GM18499 (cell line): Measurements from ENCODE around the gene PREPL.
"Not testable (repeated sequence)": the region's sequence is repeated elsewhere in the genome, so short reads cannot be mapped to it uniquely, and the experiment has no call there.

Source experiments
- ATAC-seq: cut with Tn5 transposase; IDR thresholded peaks from one replicate; pipeline ENCODE4 v1.9.1; 2021; ENCODE audit warnings: moderate number of reproducible peaks; ENCODE audit not compliant: insufficient read depth, unreplicated experiment

Gene PREPL

DNA sequence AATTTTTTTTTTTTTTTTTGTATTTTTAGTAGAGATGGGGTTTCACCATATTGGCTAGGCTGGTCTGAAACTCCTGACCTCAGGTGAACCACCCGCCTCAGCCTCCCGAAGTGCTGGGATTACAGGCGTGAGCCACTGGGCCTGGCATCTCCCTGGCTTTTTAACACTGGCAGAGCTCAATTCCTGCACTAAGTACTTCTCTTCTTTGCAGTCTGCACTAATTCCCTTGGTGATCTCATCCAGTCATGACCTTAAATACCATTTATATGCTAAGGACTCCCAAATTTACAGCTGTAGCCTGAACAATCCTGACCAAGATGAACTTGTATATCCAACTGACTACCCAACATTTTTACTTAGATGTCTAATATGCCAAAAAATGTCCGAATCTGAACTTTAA is 10.2 kb downstream of the PREPL start:
- no peak for ATAC-seq

DNA sequence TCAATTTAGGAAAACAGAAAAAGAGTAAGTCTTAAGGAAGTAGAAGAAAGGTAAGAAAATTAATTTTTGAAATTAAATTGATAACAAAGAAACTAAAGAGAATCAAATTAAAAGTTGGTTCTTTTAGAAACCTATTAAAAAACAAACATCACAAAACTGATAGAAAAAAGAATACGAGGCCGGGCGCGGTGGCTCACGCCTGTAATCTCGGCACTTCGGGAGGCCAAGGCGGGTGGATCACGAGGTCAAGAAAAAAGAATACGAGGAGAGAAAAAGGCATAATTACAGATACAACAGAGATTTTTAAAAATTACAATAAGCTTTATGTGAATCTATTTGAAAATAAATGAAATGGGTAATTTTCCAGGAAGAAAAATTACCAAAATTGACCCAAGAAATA is 11.8 kb downstream of the PREPL start:
- no peak for ATAC-seq

DNA sequence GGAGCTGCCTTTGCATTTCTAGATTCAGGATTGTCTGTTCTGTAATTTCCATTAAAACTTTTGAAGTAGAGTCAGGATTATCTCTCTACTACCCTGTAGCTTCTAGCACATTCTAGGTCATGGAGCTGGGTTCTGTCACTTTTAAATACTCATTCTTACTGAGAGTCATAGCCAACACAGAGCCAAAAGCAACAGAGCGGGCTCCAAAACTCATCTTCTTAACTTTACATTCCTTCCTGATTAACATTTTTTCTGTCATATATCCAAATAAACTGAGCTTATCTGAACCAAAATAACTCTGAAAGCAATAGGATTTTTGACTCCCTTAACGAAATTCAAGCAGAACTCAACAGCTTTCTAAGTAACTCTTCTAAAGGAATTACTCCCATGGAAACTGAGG is 12.9 kb downstream of the PREPL start:
- ATAC-seq: no peak

DNA sequence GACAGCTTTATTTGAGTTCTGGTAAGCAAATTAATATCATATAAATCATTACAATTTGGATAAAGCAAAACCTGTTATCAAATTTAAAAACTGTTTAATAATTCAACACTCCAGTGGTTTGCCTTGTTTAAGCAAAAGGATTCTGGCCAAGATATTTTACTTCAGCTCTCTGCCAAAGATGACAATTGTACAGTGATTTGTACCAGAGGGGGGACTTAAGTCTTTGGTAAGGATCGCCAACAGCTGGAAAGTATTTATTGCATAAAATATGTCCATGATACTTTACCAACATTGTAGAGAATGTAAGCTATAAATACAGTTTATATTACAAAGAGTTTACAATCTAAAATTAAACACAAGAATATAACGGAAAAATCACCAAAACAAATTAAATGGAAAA is 13.8 kb downstream of the PREPL start:
- no peak for ATAC-seq

DNA sequence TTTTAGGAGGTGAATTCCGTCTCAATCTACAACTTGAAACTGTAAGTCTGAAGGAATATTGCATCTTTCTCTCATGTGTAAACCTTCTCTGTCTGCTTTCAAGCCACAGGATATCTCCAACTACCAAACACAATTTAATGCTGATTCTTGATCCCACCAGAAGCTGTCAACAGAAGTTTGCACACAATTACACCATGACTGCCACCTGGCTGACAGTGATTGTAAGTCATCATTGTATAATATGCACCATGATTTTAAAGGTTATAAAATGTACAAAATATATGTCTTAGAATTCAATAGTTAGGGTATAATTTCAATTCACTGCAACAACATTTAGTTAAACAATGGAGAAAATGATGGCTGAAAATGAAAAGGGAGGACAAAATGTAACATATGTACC is 18.4 kb downstream of the PREPL start:
- ATAC-seq: no peak

DNA sequence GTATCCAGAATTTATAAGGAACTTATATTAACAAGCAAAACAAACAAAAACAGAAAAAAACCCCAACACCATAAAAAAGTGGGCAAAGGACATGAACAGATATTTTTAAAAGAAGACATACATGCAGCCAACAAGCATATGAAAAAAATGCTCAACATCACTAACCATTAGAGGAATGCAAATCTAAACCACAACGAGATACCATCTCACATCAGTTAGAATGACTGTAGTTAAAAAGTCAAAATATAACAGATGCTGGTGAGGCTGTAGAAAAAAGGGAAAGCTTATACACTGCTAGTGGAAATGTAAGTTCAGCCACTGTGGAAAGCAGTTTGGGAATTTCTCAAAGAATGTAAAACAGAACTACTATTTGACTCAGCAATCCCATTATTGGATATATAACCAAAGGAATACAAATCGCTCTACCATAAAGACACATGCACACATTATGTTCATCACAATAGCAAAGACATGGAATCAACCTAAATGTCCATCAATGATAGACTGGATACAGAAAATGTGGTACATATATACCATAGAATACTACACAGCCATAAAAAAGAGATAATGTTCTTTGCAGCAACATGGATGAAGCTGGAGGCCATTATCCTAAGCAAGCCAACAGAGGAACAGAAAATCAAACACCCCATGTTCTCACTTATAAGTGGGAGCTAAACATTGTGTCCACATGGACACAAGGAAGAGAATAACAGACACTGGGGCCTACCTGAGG is 25.3 kb downstream of the PREPL start:
- ATAC-seq: no peak

DNA sequence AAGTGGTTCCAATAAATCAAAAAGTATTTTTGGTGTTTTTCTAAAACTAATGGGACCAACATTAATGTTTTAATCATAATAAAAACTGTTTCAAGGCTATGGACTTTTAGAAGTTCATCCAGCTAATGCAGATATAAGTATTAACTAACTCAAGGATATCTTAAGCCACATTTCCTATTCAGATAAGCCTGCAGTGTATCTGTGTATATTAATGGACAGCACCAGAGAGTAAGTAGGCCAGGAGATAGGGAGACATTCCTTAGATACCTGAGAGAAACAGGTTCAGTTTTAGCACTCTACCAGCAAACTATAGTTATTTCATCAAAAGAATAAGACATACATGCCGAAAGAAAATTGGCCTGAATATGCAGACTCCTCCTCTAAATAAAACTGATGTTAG is 27.3 kb downstream of the PREPL start:
- ATAC-seq: no peak

DNA sequence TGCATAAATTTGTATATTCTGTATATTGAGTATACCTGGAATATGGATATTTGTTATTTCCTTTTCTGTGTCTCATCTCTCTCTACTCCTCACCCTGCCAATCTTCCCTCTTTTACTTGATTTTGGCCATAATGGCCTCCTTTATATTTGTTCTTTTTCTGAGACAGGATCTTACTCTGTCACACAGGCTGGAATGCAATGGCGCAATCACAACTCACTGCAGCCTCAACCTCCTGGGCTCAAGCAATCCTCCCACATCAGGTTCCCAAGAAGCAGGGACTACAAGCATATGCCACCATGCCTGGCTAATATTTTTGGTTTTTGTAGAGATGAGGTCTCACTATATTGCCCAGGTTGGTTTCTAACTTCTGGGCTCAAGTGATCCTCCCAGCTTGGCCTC is 30.5 kb downstream of the PREPL start:
- ATAC-seq: no peak

DNA sequence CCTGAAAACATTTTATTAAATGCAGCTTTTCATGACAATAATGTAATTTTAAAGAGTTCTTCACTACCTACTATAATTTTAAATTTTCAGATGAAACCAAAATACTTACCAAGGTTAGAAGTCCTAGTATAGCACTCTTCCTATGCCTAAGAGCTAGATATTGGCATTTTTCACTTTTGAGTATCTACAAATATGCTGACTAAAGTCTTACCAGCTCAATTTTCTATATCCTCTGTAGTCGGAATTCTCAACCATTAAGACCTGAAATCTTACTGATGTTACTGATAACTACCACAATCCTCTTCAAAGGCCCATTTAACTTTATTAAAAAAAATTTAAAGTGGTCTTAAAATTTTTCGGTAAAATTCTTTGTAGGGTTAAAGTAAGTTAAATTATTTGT is 32.0 kb downstream of the PREPL start:
- ATAC-seq: no peak

DNA sequence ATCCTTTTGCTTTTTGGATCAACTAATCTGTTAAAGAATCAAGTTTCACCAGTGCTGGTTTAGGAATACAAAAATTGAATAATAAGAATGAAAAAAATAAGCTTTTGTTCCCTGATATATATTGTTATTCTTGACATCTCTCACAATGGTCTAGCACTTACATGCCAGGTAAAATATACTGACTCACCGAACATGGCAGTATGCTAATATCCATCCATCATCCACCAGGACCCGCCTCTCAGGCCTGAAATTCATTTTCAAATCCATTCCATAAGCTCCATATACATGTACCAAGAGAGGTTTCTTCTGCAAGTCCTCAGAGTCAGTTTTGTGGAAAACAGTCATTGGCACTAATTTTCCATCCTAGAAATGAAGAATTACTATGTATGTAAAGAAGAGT is 32.5 kb downstream of the PREPL start:
- no peak for ATAC-seq

DNA sequence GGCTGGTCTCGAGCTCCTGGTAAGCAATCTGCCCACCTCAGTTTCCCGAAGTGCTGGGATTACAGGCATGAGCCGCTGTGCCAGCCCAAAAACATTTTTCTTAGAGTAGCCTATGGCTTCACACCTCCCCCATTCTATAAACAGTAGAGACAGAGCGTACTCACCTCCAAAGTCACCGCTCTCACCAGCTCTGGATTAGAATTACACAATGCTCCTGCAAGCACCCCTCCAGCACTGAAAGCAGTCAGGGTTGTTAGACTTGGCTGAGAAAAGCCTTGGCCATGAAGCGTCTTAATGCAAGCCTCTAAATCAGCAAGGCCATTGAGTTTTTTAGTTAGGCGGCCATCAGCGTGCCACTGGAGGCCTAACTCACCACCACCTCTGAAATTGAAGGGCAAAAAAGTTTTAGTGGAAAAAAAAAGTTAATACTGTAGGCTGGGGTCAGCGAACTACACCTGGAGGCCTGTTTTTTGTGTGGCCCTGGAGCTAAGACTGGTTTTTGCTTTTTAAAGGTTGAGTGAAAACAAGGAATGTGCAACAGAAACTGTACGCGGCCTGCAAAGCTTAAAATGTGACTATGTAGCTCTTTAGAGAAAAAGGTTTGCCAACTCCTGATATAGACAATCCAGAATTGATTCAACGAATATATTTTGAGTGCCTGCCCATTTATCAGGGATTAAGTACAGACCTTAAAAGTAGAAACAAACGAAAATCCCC is 34.6 kb downstream of the PREPL start:
- ATAC-seq: no peak

DNA sequence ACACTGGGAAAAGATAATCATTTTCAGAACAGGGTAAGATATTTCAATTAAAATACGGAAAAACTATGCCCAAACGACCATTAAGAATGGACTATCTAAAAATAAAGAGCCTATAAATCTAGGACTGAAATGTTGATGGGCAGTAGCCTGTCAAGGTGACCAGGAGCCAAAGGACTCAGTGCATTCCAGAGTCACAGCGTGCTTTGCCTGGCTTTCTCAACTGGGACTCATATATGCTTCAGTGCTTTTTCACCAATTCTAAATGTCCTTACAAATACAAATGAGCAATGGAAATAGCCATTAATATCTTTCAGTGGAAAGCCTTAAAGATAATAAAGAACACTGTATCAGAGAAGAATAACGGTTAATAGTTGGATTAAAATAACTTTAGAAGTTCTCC is 35.4 kb downstream of the PREPL start:
- ATAC-seq: no peak

DNA sequence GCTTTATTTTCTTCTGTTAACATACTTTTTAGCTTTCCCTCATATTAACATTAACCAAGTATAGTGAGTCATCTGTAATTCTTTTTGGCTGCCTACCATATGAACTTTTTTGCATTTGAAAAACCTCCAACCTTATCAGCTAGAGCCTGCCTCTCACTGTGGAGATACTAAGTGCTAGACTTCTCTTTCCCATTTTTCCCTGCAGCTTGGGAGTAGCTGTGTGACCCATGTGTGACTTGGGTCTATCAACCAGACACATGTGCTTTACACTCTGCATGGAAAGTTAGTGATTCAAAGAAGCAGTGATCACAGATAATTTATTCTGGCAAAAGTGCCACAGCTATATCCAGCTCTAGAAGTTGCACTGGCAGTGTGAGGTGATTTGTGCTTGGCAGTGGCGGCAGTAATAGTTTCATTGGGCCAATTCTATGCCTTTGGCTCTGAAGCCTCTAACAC is 36.3 kb downstream of the PREPL start:
- no peak for ATAC-seq

DNA sequence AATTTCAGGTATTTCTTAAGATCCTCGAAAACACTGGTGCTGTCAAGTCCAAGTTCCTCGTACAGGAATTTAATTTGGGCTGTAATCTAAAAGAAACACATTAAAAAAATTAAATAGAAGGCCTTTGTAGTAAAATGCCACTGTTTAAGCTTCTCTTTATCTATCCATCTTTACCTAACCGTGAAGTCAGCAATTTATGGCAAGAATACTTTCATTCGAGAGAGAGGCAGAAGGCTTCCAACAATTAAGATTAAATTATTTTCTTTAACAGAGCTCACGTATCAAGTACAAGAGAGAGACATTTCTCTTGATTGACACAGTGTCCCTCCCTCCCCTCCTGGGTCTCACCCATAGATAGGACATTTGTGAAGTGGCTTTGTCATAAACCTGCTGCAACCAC is 39.9 kb downstream of the PREPL start:
- ATAC-seq: no peak

DNA sequence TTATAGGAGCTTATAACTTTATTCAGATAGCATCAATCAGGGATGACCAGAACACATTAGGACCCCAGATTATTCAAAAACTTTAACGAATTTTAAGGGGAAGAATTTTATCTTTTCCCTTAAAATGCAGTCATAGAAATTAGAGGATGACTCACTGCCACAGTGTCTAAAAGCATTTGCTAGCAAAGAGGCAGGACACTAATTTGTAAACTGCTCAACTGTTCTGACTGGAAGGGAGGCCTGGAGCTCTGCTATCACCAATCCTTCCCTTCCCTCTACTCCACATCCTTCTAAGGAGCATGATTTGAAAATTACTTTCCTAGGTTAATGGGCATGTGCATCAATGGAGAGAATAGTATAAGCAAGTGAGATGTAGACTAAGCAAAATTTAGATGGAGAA is 40.5 kb downstream of the PREPL start:
- no peak for ATAC-seq

DNA sequence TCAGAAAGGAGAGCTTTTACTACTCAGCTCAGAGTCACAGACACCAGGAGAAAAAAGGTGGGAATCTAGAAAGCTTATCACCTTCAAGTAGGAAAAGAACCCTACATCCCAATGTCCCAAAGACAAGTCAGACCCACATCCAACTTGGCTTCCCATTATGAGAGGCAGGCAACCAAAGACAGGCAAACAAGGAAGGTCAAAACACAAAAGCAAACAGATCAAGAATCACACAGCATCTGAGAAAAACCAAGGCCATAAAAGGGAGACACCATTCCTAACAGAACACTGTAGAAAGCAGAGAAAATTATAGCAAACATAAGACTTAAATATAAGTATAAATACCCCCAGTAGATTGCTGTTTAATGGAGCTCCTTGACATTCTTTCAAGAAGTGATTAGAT is 45.3 kb downstream of the PREPL start:
- no peak for ATAC-seq

DNA sequence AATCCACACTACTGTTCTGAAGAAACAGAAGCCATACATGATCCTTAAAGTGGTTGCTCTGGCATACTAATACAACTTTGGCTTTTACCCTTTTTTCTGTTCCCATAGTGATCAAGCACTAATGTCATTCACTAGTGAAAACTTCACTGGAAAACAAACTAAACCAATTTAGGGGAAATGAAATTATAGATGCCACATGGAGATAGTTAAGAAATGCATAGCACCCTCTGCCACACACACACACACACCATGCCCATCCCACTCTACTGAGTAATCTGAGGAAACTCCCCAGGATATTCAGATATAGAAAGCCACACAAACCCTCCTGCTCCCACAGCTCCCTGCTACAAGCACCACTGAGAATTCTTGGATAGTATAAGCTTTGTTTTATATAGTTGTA is 46.9 kb downstream of the PREPL start:
- no peak for ATAC-seq

DNA sequence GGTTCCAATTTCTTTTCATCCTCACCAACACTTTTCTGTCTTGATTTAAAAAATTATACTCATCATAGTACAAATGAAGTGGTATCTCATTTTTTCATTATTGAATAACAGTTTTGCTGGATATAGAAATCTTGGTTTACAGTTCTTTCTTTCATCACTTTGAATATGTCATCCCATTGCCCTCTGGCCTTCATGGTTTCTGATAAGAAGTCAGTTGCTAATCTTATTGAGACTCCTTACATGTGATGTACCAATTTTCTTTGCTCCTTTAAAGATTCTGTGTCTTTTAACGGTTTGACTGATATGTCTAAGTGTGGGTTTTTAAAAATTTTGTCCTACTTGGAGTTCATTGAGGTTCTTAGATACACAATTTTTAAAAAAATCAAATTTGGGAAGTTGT is 51.0 kb downstream of the PREPL start:
- ATAC-seq: no peak

DNA sequence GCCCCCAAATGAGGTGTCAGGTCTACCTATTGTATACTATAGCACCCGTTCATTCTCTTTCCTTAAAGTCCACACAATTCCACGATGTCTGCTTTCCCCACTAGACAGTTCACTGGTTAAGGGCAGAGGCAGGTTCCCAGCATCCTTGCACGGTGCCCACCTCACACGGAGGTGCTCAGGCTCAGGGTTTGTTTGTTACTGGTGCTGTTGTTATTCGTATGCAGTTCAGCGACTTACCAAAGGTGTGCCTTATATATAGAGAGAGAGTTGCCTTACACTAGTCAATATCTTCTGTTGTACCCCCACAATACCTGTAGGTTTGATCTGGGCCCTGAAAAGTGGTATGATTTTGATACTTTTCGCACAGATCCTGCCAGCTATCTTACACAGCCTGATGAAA is 55.4 kb downstream of the PREPL start:
- ATAC-seq: no peak

DNA sequence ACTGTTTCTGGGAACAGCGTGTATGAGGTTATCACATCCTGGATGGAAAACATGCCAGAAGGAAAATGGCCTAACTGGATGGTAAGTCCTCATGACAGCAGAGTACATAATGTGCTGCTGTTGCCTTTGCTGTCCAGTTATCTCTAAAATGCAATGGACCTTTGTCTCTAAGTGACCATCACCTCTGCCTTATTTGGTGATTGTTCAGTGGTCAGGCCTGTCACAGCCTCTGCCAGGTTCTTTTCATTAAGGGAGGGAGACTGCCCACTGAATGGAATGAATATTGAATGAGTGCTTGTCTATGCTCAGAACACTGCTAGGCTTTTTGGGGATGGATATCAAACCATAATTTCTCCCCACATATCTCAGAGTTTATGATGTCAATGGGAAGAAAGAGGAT is 57.0 kb downstream of the PREPL start:
- no peak for ATAC-seq

DNA sequence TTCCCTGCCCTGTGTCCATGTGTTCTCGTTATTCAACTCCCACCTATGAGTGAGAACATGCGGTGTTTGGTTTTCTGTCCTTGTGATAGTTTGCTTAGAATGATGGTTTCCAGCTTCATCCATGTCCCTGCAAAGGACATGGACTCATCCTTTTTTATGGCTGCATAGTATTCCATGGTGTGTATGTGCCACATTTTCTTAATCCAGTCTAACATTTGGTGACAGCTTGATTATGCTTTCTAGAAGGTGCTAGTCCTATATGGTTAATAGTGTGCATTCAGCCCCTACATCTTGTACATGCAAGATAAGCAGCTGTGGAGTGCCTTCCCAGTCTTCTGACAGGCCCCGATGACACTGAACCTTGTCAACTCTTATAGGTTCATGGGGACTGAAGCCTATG is 57.5 kb downstream of the PREPL start:
- not testable (repeated sequence) for ATAC-seq

DNA sequence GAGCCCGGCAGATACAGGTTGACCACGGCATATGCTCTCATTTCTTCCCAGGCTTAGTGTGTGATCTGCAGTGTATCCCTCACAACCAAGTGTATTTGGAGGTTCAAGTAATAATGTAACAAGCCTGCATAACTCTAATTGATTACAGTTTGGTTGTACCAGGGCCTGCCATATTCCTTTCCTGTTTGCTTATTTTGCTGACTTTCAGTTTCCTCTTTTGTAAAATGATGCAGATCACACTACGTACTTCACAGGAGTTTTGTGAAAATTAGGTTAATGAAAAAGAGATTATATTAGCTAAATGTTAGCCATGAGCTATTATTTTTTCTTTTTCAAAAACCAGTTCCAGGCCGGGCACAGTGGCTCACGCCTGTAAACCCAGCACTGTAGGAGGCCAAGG is 60.2 kb downstream of the PREPL start:
- no peak for ATAC-seq
